HUES48 (cell line): Measurements from ENCODE around the gene UST.

Experiments used
- H3K27ac ChIP-seq: one replicate; pipeline ENCODE4 v1.7.0; 2013; ENCODE audit warnings: low read depth, low read length, inconsistent platforms
- H3K27me3 ChIP-seq: 2 replicates; pipeline ENCODE4 v1.6.1; 2013; ENCODE audit warnings: mild to moderate bottlenecking, low read length; ENCODE audit not compliant: control insufficient read depth, insufficient read depth
- H3K36me3 ChIP-seq: 2 replicates; pipeline ENCODE4 v1.6.1; 2013; ENCODE audit warnings: low read length; ENCODE audit not compliant: control insufficient read depth, insufficient read depth
- H3K4me1 ChIP-seq: 2 replicates; pipeline ENCODE4 v1.6.1; 2013; ENCODE audit warnings: mild to moderate bottlenecking, low read length; ENCODE audit not compliant: control insufficient read depth, insufficient read depth
- H3K4me3 ChIP-seq: 2 replicates; pipeline ENCODE4 v1.5.1; 2013; ENCODE audit warnings: mild to moderate bottlenecking, low read depth, low read length
- H3K9ac ChIP-seq: 2 replicates; pipeline ENCODE4 v1.6.1; 2013; ENCODE audit warnings: mild to moderate bottlenecking, low read depth, low read length, moderate library complexity
- H3K9me3 ChIP-seq: 2 replicates; pipeline ENCODE4 v1.6.1; 2013; ENCODE audit warnings: low read length; ENCODE audit not compliant: control insufficient read depth, insufficient read depth

UST gene

GRCh38 chr6:149044528-149044927, 297.7 kb downstream of the UST start:
- H3K4me1 ChIP-seq, result peaks cover 15% of the 10 kb centered on the region
- no peaks in the 10 kb centered on the region; the same call in 1 of the 2 replicates for H3K36me3 ChIP-seq
- no peak overlapping the region for H3K4me3 ChIP-seq
- no peak overlapping the region for H3K9ac ChIP-seq
- no peak overlapping the region for H3K27ac ChIP-seq
- no peaks in the 10 kb centered on the region for H3K9me3 ChIP-seq
- H3K27me3 ChIP-seq, result no peaks in the 10 kb centered on the region

GRCh38 chr6:149045404-149045803, 298.6 kb downstream of the UST start:
- Histone ChIP-seq H3K27me3 (no peaks in the 10 kb centered on the region), H3K9ac (no peak overlapping the region), H3K9me3 (no peaks in the 10 kb centered on the region), H3K36me3 (no peaks in the 10 kb centered on the region), H3K27ac (no peak overlapping the region), H3K4me1 (peaks cover 15% of the 10 kb centered on the region), H3K4me3 (no peak overlapping the region)

DNA sequence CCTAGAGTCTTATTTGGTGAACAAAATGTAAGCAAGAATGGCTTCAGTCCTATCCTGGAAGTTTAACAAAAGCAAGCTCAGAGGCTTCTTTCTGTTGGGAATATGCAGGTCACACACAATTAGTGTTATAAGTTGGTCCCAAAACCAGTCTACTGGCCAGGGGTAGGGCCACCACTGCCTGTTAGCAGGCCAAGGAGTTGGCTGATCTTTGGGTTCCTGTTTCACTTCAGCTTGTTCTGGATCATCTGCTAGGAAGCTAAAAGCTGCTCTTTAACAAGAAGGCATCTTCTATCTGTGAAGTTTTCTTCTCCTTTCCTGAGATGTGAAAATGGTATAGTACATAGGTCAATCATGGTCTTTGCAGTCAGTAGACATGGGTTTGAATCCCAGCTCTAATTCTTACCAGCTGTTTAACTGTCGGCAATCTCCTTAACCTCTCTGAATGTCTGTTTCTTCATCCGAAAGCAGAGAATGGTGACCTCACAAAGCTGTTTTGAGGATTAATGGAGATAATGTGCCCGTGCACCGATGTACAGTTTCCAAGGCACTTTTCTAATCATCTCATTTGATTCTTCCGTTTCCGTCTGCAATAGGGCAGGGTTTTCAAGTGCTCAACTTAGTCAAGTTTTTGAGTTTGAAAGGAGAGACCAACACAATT, 299.5 kb downstream of the UST start:
- H3K4me1 ChIP-seq, result peaks cover 15% of the 10 kb centered on the region
- H3K9ac ChIP-seq, result no peak overlapping the region
- no peaks in the 10 kb centered on the region for H3K9me3 ChIP-seq
- H3K4me3 ChIP-seq, result no peak overlapping the region
- H3K27ac ChIP-seq, result peak overlapping the region; percentile 44
- no peaks in the 10 kb centered on the region for H3K36me3 ChIP-seq
- H3K27me3 ChIP-seq, result no peaks in the 10 kb centered on the region

DNA sequence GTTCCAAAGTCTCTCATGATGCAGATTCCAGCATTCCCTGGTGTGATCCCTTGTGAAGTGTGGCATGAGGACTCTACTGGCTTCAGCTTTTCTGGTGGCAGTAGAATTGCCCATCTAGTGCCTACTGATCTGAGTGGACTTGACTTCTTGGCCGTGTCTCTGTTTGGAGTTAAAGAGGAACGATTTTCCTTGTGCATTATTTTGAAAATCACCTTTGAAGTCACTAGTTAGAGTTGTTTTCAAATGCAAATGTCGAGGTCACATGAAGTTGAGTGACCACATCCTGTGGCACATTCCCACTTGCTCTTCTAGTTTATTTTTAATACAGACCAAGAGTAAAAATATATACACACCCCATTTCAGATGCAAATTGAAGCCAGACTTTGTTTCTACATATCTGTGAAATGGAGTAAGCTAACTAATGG, 300.0 kb downstream of the UST start:
- Histone ChIP-seq H3K9me3 (no peaks in the 10 kb centered on the region), H3K9ac (no peak overlapping the region), H3K4me1 (peaks cover 15% of the 10 kb centered on the region), H3K27ac (peak overlapping the region; percentile 44), H3K4me3 (no peak overlapping the region), H3K27me3 (no peaks in the 10 kb centered on the region), H3K36me3 (no peaks in the 10 kb centered on the region)

DNA sequence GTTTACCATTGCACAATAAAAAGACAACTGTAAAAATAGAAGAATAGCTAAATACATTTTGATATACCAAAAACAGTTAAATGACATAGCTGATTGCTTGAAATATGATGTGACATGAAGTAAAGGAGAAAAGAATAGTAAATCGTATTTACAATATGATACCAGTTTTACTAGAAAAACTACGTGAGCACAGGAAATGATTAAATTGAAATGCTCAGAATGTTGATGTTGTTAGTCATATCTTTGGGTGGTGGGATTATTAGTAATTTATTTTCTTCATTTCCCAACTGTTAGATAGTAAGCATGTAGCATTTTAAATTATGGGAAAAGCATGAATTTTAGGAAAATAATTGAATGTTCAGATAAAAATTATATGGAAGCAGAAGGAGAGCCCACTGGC, 302.4 kb downstream of the UST start:
- no peak overlapping the region for H3K9ac ChIP-seq
- no peaks in the 10 kb centered on the region for H3K36me3 ChIP-seq
- H3K27me3 ChIP-seq, result no peaks in the 10 kb centered on the region
- no peak overlapping the region for H3K27ac ChIP-seq
- H3K9me3 ChIP-seq, result no peaks in the 10 kb centered on the region
- H3K4me3 ChIP-seq, result no peak overlapping the region
- peaks cover 20% of the 10 kb centered on the region for H3K4me1 ChIP-seq

- Histone ChIP-seq H3K4me3 (no peak overlapping the region), H3K27ac (no peak overlapping the region), H3K9ac (no peak overlapping the region), H3K27me3 (no peaks in the 10 kb centered on the region), H3K4me1 (peaks cover 23% of the 10 kb centered on the region), H3K36me3 (no peaks in the 10 kb centered on the region), H3K9me3 (no peaks in the 10 kb centered on the region)
These were observed 303.3 kb downstream of the UST start for GRCh38 chr6:149050160-149050559.

DNA sequence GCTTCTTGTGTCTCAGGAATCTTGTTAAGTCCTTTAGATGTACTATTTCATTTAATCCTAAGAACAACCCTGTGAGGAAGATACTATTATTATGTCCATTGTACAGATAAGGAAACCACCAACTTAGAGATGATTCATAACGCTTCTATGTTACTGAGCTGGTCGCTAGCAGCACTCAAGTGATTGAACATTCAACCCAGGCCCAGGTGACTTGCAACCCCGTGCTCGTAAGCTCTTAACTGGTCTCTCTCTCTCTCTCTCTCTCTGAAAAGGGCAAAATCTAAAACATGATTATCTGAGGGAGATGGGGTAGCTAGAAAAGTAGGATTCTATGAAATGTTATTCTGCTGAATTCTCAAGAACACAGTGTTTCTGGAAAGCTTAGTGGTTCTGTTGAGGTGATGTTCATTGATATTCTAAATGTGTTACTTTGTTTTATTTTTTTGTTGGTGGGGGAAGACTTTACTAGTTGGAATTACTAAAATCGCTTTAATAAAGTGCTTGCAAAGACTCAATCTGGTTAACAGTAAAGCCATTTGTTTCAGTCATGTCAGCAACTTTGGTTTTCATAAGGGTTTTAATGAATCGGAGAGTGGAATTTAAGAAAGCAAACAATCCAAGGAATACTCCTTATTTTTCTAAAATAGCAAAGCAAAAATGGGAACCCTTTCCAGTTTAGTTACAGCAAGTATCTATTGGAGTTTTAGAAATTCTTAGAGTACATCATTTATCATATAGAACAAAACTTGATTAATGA, 305.7 kb downstream of the UST start:
- H3K4me3 ChIP-seq, result no peak overlapping the region
- no peak overlapping the region for H3K27ac ChIP-seq
- no peak overlapping the region for H3K9ac ChIP-seq
- no peaks in the 10 kb centered on the region for H3K9me3 ChIP-seq
- no peaks in the 10 kb centered on the region for H3K36me3 ChIP-seq
- H3K27me3 ChIP-seq, result no peaks in the 10 kb centered on the region
- H3K4me1 ChIP-seq, result peaks cover 8% of the 10 kb centered on the region; the same call in 1 of the 2 replicates

- Histone ChIP-seq H3K27ac (no peak overlapping the region), H3K4me3 (no peak overlapping the region), H3K27me3 (no peaks in the 10 kb centered on the region), H3K9ac (no peak overlapping the region), H3K4me1 (peaks cover 8% of the 10 kb centered on the region; the same call in 1 of the 2 replicates), H3K9me3 (no peaks in the 10 kb centered on the region), H3K36me3 (no peaks in the 10 kb centered on the region)
These were observed 307.2 kb downstream of the UST start for GRCh38 chr6:149053848-149054558.

DNA sequence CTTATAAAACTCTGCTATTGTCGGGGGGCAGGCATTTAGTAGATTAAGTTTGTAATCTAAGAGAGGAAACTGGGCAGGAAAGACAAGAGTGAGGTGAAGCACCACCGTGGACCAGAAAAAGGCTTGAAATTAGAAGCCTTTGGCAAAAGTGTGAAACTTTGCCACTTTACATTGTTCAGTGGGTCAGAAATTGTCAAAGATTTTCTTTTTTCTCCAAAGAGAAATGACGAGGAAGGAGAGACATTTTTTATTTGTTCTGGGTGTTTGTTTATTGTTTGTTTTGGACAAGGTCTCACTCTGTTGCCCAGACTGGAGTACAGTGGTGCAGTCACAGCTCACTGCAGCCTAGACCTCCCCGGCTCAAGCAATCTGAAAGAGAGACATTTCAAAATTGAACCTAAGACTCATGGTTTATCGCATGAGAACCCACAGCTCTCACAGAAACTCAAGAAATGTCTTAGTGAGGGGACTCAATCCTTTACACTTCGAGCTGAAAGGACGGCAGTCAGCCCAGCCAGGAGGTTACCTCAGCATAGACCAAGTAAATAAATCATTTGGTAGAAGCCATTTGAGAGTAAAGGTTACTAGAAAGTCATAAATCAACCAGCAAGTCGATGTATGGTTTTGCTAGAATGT, 307.8 kb downstream of the UST start:
- Histone ChIP-seq H3K4me1 (peaks cover 15% of the 10 kb centered on the region; the same call in 1 of the 2 replicates), H3K27me3 (no peaks in the 10 kb centered on the region), H3K9ac (no peak overlapping the region), H3K27ac (no peak overlapping the region), H3K9me3 (no peaks in the 10 kb centered on the region), H3K4me3 (no peak overlapping the region), H3K36me3 (no peaks in the 10 kb centered on the region)

- Histone ChIP-seq H3K36me3 (no peaks in the 10 kb centered on the region), H3K4me3 (no peak overlapping the region), H3K27ac (no peak overlapping the region), H3K9me3 (no peaks in the 10 kb centered on the region), H3K4me1 (peaks cover 17% of the 10 kb centered on the region; the same call in 1 of the 2 replicates), H3K27me3 (no peaks in the 10 kb centered on the region), H3K9ac (no peak overlapping the region)
These were observed 308.5 kb downstream of the UST start for GRCh38 chr6:149055195-149055899.
